ENCODE results near the gene NEK2.
"Not testable (repeated sequence)": the region's sequence is repeated elsewhere in the genome, so short reads cannot be mapped to it uniquely, and the experiment has no call there.

NEK2 gene

DNA sequence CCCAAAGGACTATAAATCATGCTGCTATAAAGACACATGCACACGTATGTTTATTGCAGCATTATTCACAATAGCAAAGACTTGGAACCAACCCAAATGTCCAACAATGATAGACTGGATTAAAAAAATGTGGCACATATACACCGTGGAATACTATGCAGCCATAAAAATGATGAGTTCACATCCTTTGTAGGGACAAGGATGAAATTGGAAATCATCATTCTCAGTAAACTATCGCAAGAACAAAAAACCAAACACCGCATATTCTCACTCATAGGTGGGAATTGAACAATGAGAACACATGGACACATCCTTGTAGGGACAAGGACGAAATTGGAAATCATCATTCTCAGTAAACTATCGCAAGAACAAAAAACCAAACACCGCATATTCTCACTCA lies 49.6 kb downstream of the NEK2 start:
- DNase-seq (ENCODE audit: low spot score in 2 of 2); H3K27me3 Mint-ChIP-seq; ATAC-seq (ENCODE audit: low read depth); H3K4me1 Mint-ChIP-seq; H3K9me3 Mint-ChIP-seq; H3K27ac Mint-ChIP-seq; H3K36me3 Mint-ChIP-seq; H3K4me3 Mint-ChIP-seq: not testable (repeated sequence)

GRCh38 chr1:211625040-211625439 lies 50.4 kb downstream of the NEK2 start:
- peak; percentile 88 for ATAC-seq (ENCODE audit: low read depth)
- Mint-ChIP-seq H3K27ac (no peak overlapping the region), H3K4me3 (no peak overlapping the region), H3K4me1 (no peaks in the 10 kb centered on the region), H3K27me3 (peaks cover 2% of the 10 kb centered on the region), H3K36me3 (no peaks in the 10 kb centered on the region), H3K9me3 (no peaks in the 10 kb centered on the region)
- DNase-seq (ENCODE audit: low spot score in 2 of 2): peak in 1 of 2 donors; percentile 15

GRCh38 chr1:211623515-211623914 lies 51.9 kb downstream of the NEK2 start:
- H3K27me3 Mint-ChIP-seq: no peaks in the 10 kb centered on the region
- H3K4me1 Mint-ChIP-seq: no peaks in the 10 kb centered on the region
- no peak overlapping the region for H3K4me3 Mint-ChIP-seq
- no peaks in the 10 kb centered on the region for H3K9me3 Mint-ChIP-seq
- no peak for ATAC-seq (ENCODE audit: low read depth)
- H3K36me3 Mint-ChIP-seq: no peaks in the 10 kb centered on the region
- H3K27ac Mint-ChIP-seq: no peak overlapping the region
- no peak for DNase-seq (ENCODE audit: low spot score in 2 of 2)

GRCh38 chr1:211621447-211622198 lies 53.8 kb downstream of the NEK2 start:
- Mint-ChIP-seq H3K9me3 (no peaks in the 10 kb centered on the region), H3K27ac (no peak overlapping the region), H3K36me3 (no peaks in the 10 kb centered on the region), H3K4me3 (no peak overlapping the region), H3K4me1 (no peaks in the 10 kb centered on the region), H3K27me3 (no peaks in the 10 kb centered on the region)
- ATAC-seq (ENCODE audit: low read depth): no peak
- DNase-seq (ENCODE audit: low spot score in 2 of 2): no peak

DNA sequence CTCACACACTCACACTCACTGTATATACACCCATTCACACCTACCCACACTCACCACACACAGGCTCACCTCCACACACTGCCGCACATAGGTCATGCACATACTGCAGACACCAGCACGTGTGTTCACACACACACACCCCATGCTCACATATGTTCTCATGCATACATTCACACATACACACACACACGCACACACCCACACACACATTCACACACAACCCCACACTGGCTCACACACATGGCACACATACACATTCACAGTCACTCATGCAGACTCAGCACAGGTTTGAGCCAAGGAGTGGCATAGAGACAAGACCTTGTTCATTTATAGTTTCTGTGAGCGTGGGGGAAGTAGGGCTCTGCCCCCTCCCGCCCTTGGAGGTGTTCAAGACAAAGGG lies 55.3 kb downstream of the NEK2 start:
- no peaks in the 10 kb centered on the region for H3K27me3 Mint-ChIP-seq
- no peak overlapping the region for H3K4me3 Mint-ChIP-seq
- no peak overlapping the region for H3K27ac Mint-ChIP-seq
- ATAC-seq (ENCODE audit: low read depth) (no peak), DNase-seq (ENCODE audit: low spot score in 2 of 2) (no peak)
- no peaks in the 10 kb centered on the region for H3K36me3 Mint-ChIP-seq
- no peaks in the 10 kb centered on the region for H3K9me3 Mint-ChIP-seq
- no peaks in the 10 kb centered on the region for H3K4me1 Mint-ChIP-seq

GRCh38 chr1:211619033-211619996 lies 56.1 kb downstream of the NEK2 start:
- Mint-ChIP-seq H3K9me3 (no peaks in the 10 kb centered on the region), H3K36me3 (no peaks in the 10 kb centered on the region), H3K4me1 (no peaks in the 10 kb centered on the region), H3K27me3 (no peaks in the 10 kb centered on the region), H3K4me3 (no peak overlapping the region), H3K27ac (no peak overlapping the region)
- DNase-seq (ENCODE audit: low spot score in 2 of 2) (no peak), ATAC-seq (ENCODE audit: low read depth) (no peak)

DNA sequence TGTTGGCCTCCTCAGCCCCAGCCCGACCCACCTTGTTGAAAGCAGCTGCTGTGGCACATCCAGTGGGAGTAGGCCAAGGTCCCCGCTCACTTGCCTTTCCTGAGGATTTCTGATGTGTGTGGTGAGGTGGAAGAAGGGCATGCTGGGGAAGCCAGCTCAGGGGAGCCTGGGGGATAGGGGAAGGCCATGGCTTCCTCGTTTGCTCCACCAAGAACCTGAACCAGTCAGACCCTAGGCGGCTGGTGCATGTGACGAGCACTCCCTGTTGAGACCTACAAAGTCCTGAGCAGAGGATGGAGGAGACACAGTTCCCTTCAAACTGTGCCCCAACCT lies 58.5 kb downstream of the NEK2 start:
- ATAC-seq (ENCODE audit: low read depth) (no peak), DNase-seq (ENCODE audit: low spot score in 2 of 2) (no peak)
- H3K4me1 Mint-ChIP-seq: no peaks in the 10 kb centered on the region
- no peak overlapping the region for H3K4me3 Mint-ChIP-seq
- no peaks in the 10 kb centered on the region for H3K9me3 Mint-ChIP-seq
- no peak overlapping the region for H3K27ac Mint-ChIP-seq
- H3K36me3 Mint-ChIP-seq: no peaks in the 10 kb centered on the region
- no peaks in the 10 kb centered on the region for H3K27me3 Mint-ChIP-seq

DNA sequence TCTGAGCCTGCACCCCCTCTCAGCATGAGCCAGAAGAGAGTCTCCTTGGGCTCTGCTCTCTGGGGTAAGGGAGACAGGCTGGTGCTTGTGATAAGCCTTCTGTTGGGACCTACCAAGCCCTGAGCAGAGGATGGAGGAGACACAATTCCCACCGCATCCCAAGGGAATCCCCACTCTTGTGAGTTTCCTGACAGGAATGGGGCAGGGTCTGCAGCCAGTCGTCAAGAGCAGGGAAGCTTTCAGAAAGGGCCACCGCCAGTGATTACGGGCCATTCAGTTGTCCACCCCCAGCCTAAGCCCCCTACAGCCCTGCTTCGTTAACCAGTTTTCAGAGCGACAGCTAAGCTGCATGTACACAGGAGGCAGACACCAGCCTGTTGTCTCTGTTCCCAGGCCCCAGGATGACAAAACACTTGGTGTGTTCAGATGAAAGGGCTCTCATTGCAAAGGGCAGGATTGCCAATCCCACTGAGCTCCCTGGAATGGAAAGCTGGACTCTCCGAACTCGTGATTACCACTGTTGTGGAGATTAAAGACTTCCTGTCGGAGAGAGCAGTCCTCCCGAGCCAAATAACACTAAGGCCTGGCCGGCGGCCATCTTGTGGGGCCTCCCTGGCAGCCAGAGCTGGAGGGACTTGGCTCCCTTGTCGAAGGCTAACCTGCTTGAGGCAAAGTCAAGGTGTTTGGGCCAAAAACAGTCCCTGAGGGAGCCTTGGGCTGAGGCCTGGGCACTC lies 59.0 kb downstream of the NEK2 start:
- H3K27me3 Mint-ChIP-seq: no peaks in the 10 kb centered on the region
- H3K36me3 Mint-ChIP-seq: no peaks in the 10 kb centered on the region
- H3K27ac Mint-ChIP-seq: no peak overlapping the region
- no peak overlapping the region for H3K4me3 Mint-ChIP-seq
- no peak for DNase-seq (ENCODE audit: low spot score in 2 of 2)
- no peaks in the 10 kb centered on the region for H3K9me3 Mint-ChIP-seq
- ATAC-seq (ENCODE audit: low read depth): no peak
- no peaks in the 10 kb centered on the region for H3K4me1 Mint-ChIP-seq

DNA sequence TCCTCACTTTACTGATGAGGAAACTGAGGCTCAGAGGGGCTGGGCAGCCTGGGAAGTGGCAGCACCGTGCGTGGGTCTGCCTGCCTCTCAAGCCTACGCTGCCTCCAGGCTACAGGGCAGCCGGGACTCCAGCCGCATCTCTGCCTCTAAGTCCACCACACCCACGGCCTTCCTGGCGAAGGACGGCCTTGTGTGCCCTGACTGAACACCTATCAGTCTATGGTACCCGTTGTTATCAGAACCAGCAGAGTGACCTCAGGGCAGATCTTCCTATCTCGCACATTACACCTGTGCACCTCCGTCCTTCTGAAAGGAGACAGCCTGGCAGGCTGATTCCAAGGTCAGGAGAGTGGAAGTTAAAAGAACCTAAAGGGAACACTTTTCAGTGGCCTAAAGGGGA lies 60.8 kb downstream of the NEK2 start:
- no peaks in the 10 kb centered on the region for H3K27me3 Mint-ChIP-seq
- no peak overlapping the region for H3K4me3 Mint-ChIP-seq
- H3K36me3 Mint-ChIP-seq: no peaks in the 10 kb centered on the region
- DNase-seq (ENCODE audit: low spot score in 2 of 2): no peak
- H3K4me1 Mint-ChIP-seq: no peaks in the 10 kb centered on the region
- no peak for ATAC-seq (ENCODE audit: low read depth)
- no peaks in the 10 kb centered on the region for H3K9me3 Mint-ChIP-seq
- H3K27ac Mint-ChIP-seq: no peak overlapping the region

DNA sequence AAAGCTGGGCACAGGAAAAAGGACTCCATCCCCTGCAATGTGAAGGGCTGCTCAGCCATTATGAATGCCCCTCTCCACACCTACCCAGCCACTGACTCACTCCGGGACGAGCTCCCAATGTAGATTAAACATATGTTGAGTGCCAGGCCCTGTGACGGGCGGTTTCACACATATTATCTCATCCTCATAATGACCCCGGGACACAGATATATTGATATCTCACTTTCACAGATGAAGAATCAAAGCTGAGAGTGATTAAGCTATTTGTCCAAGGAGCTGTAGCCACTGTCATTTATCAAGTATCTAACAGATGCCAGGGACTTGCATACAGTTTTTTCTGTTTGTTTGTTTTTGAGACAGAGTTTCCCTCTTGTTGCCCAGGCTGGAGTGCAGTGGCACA lies 61.5 kb downstream of the NEK2 start:
- Mint-ChIP-seq H3K27ac (no peak overlapping the region), H3K4me3 (no peak overlapping the region), H3K27me3 (no peaks in the 10 kb centered on the region), H3K9me3 (no peaks in the 10 kb centered on the region), H3K4me1 (no peaks in the 10 kb centered on the region), H3K36me3 (no peaks in the 10 kb centered on the region)
- no peak for ATAC-seq (ENCODE audit: low read depth)
- DNase-seq (ENCODE audit: low spot score in 2 of 2): no peak

GRCh38 chr1:211613108-211613947 lies 62.1 kb downstream of the NEK2 start:
- Mint-ChIP-seq H3K9me3 (no peaks in the 10 kb centered on the region), H3K27me3 (no peaks in the 10 kb centered on the region), H3K4me3 (no peak overlapping the region), H3K36me3 (no peaks in the 10 kb centered on the region), H3K27ac (no peak overlapping the region), H3K4me1 (no peaks in the 10 kb centered on the region)
- DNase-seq (ENCODE audit: low spot score in 2 of 2): no peak
- ATAC-seq (ENCODE audit: low read depth): no peak

GRCh38 chr1:211612786-211613107 lies 62.7 kb downstream of the NEK2 start:
- ATAC-seq (ENCODE audit: low read depth) (no peak), DNase-seq (ENCODE audit: low spot score in 2 of 2) (no peak)
- no peaks in the 10 kb centered on the region for H3K4me1 Mint-ChIP-seq
- H3K9me3 Mint-ChIP-seq: no peaks in the 10 kb centered on the region
- H3K36me3 Mint-ChIP-seq: no peaks in the 10 kb centered on the region
- H3K27me3 Mint-ChIP-seq: no peaks in the 10 kb centered on the region
- H3K27ac Mint-ChIP-seq: no peak overlapping the region
- no peak overlapping the region for H3K4me3 Mint-ChIP-seq

Data from memory B cell (primary cell).